H9 (cell line): ENCODE data around the gene SEMA3E. TPM values are rescaled to one million over a fixed set of nuclear protein-coding genes. Genes with fewer than 3 reads are reported as not detected.

Source experiments
- DNase-seq: peaks from one replicate; pipeline ENCODE4 v3.0.0-alpha.2; 2017
- H2AFZ ChIP-seq: one replicate; pipeline ENCODE4 v1.6.1; 2013; ENCODE audit warnings: mild to moderate bottlenecking, low read length, control low read depth, moderate library complexity
- H2AK5ac ChIP-seq: 2 replicates; pipeline ENCODE4 v1.6.1; 2013; ENCODE audit warnings: low read length, control low read depth, mixed read lengths; ENCODE audit not compliant: insufficient read length
- H2BK120ac ChIP-seq: one replicate; pipeline ENCODE4 v1.6.1; 2013; ENCODE audit warnings: low read depth, mild to moderate bottlenecking, low read length, control low read depth, inconsistent platforms; ENCODE audit not compliant: poor library complexity, severe bottlenecking
- H2BK12ac ChIP-seq: 2 replicates; pipeline ENCODE4 v1.6.1; 2013; ENCODE audit warnings: low read length, control low read depth, mixed read lengths, low read depth; ENCODE audit not compliant: insufficient read length
- H2BK15ac ChIP-seq: 2 replicates; pipeline ENCODE4 v1.6.1; 2013; ENCODE audit warnings: low read depth, low read length, control low read depth
- H2BK20ac ChIP-seq: one replicate; pipeline ENCODE4 v1.6.1; 2013; ENCODE audit warnings: low read depth, mild to moderate bottlenecking, low read length, control low read depth, inconsistent platforms; ENCODE audit not compliant: poor library complexity, severe bottlenecking
- H2BK5ac ChIP-seq: 2 replicates; pipeline ENCODE4 v1.6.1; 2013; ENCODE audit warnings: low read length, control low read depth, mixed read lengths; ENCODE audit not compliant: insufficient read length
- H3K14ac ChIP-seq: 2 replicates; pipeline ENCODE4 v1.6.1; 2013; ENCODE audit warnings: low read length, control low read depth; ENCODE audit not compliant: insufficient read depth
- H3K18ac ChIP-seq: 2 replicates; pipeline ENCODE4 v1.6.1; 2013; ENCODE audit warnings: low read depth, mild to moderate bottlenecking, mixed read lengths, low read length, control low read depth; ENCODE audit not compliant: insufficient read length
- H3K23ac ChIP-seq: 2 replicates; pipeline ENCODE4 v1.6.1; 2013; ENCODE audit warnings: low read length, control low read depth, mixed read lengths, low read depth; ENCODE audit not compliant: insufficient read length
- H3K23me2 ChIP-seq: 2 replicates; pipeline ENCODE4 v1.6.1; 2013; ENCODE audit warnings: low read depth, mild to moderate bottlenecking, mixed read lengths, low read length, control low read depth; ENCODE audit not compliant: insufficient read length, poor library complexity, severe bottlenecking
- H3K27ac ChIP-seq: 2 replicates; pipeline ENCODE4 v1.5.1; 2013; ENCODE audit warnings: low read length, control low read depth, mixed read lengths, low read depth; ENCODE audit not compliant: insufficient read length
- H3K27me3 ChIP-seq: 2 replicates; pipeline ENCODE4 v1.6.1; 2013; ENCODE audit warnings: low read length, control low read depth, inconsistent platforms; ENCODE audit not compliant: insufficient read depth
- H3K4ac ChIP-seq: 2 replicates; pipeline ENCODE4 v1.6.1; 2013; ENCODE audit warnings: low read depth, mild to moderate bottlenecking, control low read depth, inconsistent platforms, low read length, moderate library complexity
- H3K4me1 ChIP-seq: 2 replicates; pipeline ENCODE4 v1.6.1; 2013; ENCODE audit warnings: low read length, control low read depth, inconsistent platforms; ENCODE audit not compliant: insufficient read depth
- H3K4me2 ChIP-seq: 2 replicates; pipeline ENCODE4 v1.6.1; 2013; ENCODE audit warnings: low read length, control low read depth, mixed read lengths; ENCODE audit not compliant: insufficient read length, insufficient read depth
- H3K56ac ChIP-seq: 2 replicates; pipeline ENCODE4 v1.6.1; 2013; ENCODE audit warnings: low read depth, mild to moderate bottlenecking, mixed read lengths, low read length, control low read depth; ENCODE audit not compliant: insufficient read length
- H3K79me1 ChIP-seq: 2 replicates; pipeline ENCODE4 v1.6.1; 2013; ENCODE audit warnings: low read depth, mild to moderate bottlenecking, moderate library complexity, low read length, control low read depth, inconsistent platforms; ENCODE audit not compliant: insufficient read depth, poor library complexity, severe bottlenecking
- H3K79me2 ChIP-seq: 2 replicates; pipeline ENCODE4 v1.6.1; 2013; ENCODE audit warnings: low read length, control low read depth, inconsistent platforms; ENCODE audit not compliant: insufficient read depth
- H3K9ac ChIP-seq: 2 replicates; pipeline ENCODE4 v1.6.1; 2013; ENCODE audit warnings: low read length, control low read depth, mixed read lengths; ENCODE audit not compliant: insufficient read length; ENCODE audit errors: extremely low read depth
- H3K9me3 ChIP-seq: one replicate; pipeline ENCODE4 v1.6.1; 2013; ENCODE audit warnings: low read depth, low read length, inconsistent platforms; ENCODE audit not compliant: control insufficient read depth
- H3T11ph ChIP-seq: one replicate; pipeline ENCODE4 v1.6.1; 2013; ENCODE audit warnings: mild to moderate bottlenecking, low read length, control low read depth, inconsistent platforms
- H4K20me1 ChIP-seq: one replicate; pipeline ENCODE4 v1.6.1; 2013; ENCODE audit not compliant: control insufficient read depth, insufficient read length, insufficient read depth
- H4K5ac ChIP-seq: 2 replicates; pipeline ENCODE4 v1.6.1; 2013; ENCODE audit warnings: low read depth, mild to moderate bottlenecking, mixed read lengths, low read length, control low read depth; ENCODE audit not compliant: insufficient read length
- H4K8ac ChIP-seq: replicated peaks from 2 replicates; pipeline ENCODE4 v1.6.1; 2013; ENCODE audit warnings: low read length, control low read depth, mixed read lengths, low read depth; ENCODE audit not compliant: insufficient read length
- H4K91ac ChIP-seq: 2 replicates; pipeline ENCODE4 v1.6.1; 2013; ENCODE audit warnings: low read depth, mild to moderate bottlenecking, moderate library complexity, mixed read lengths, low read length, control low read depth; ENCODE audit not compliant: insufficient read length
- H3K27ac Mint-ChIP-seq, 3 experiments: 2 replicates in 2 of 3; 3 replicates in 1 of 3; pipeline ENCODE4 v1.8.0; 2020 to 2021; ENCODE audit warnings: mixed read lengths in 3 of 3, mild to moderate bottlenecking in 1 of 3, moderate library complexity in 1 of 3
- H3K27me3 Mint-ChIP-seq: 2 replicates; pipeline ENCODE4 v1.8.0; 2021; ENCODE audit warnings: low read depth, mild to moderate bottlenecking, moderate library complexity, mixed read lengths
- H3K36me3 Mint-ChIP-seq, 3 experiments: 2 replicates in 2 of 3; 3 replicates in 1 of 3; pipeline ENCODE4 v1.8.0; 2020 to 2021; ENCODE audit warnings: low read depth in 3 of 3, mixed read lengths in 3 of 3; ENCODE audit not compliant: insufficient read depth in 1 of 3
- H3K4me1 Mint-ChIP-seq, 2 experiments: 2 replicates each; pipeline ENCODE4 v1.8.0; 2020; ENCODE audit warnings: mixed read lengths in 2 of 2
- H3K4me3 Mint-ChIP-seq, 2 experiments: 2 replicates in 1 of 2; 3 replicates in 1 of 2; pipeline ENCODE4 v1.8.0; 2020 to 2021; ENCODE audit warnings: mild to moderate bottlenecking in 2 of 2, mixed read lengths in 2 of 2, moderate library complexity in 1 of 2
- H3K9me3 Mint-ChIP-seq, 2 experiments: 2 replicates in 1 of 2; 3 replicates in 1 of 2; pipeline ENCODE4 v1.8.0; 2020; ENCODE audit warnings: mild to moderate bottlenecking in 2 of 2, mixed read lengths in 2 of 2, moderate library complexity in 1 of 2
- CTCF ChIP-seq: fragments of 200-600 bp; sonication (generic); conservative IDR thresholded peaks from 3 replicates; pipeline ENCODE4 v1.8.0; 2021; ENCODE audit warnings: antibody characterized with exemption, mild to moderate bottlenecking
- WGBS: extraction: QIAGEN DNeasy Blood & Tissue Kit; methylation state at CpG from one replicate; pipeline ENCODE4 v1.1.7; 2013; ENCODE audit warnings: missing lambda C conversion rate, low lambda C conversion rate, mixed read lengths; ENCODE audit not compliant: insufficient read length; ENCODE audit errors: extremely low coverage; 5-methylcytosine and 5-hydroxymethylcytosine counted together
- total RNA-seq: library from RNA; stranded (reverse); gene quantifications from 2 replicates; pipeline ENCODE4 v1.2.1, GENCODE V29; 2021

Gene SEMA3E
- total RNA-seq, 1 experiment from 2014 or later, result 0.39 TPM

- Histone ChIP-seq H3K9me3 (no peaks in the 10 kb centered on the region), H4K8ac (no peak overlapping the region), H3K18ac (no peak overlapping the region), H3K56ac (no peak overlapping the region), H3K4ac (no peak overlapping the region), H2BK20ac (no peak overlapping the region), H2BK120ac (no peak overlapping the region), H2AK5ac (no peak overlapping the region), H3K79me2 (no peaks in the 10 kb centered on the region), H3K4me1 (no peaks in the 10 kb centered on the region), H3K79me1 (no peaks in the 10 kb centered on the region), H3T11ph (no peak overlapping the region), H4K20me1 (no peaks in the 10 kb centered on the region), H3K27ac (no peak overlapping the region), H3K27me3 (no peaks in the 10 kb centered on the region), H3K4me2 (no peak overlapping the region), H4K5ac (no peak overlapping the region), H2BK15ac (no peak overlapping the region), H2BK12ac (no peak overlapping the region), H3K23me2 (no peaks in the 10 kb centered on the region), H3K23ac (no peak overlapping the region), H3K14ac (no peak overlapping the region), H4K91ac (no peak overlapping the region), H2BK5ac (no peak overlapping the region), H3K9ac (no peak overlapping the region), H2AFZ (no peak overlapping the region)
- DNase-seq, result no peak
- Mint-ChIP-seq H3K27ac (no peak overlapping the region), H3K9me3 (no peaks in the 10 kb centered on the region), H3K4me1 (no peaks in the 10 kb centered on the region), H3K36me3 (no peaks in the 10 kb centered on the region), H3K4me3 (no peak overlapping the region), H3K27me3 (peaks cover 5% of the 10 kb centered on the region; the same call in 1 of the 2 replicates)
- TF ChIP-seq CTCF, result no peak
- no CpG with 5 or more reads among the region's 2 CpGs for WGBS
Observed at GRCh38 chr7:83487801-83488200, 161.1 kb downstream of the SEMA3E start.
